Stimulated activated CD8-positive, alpha-beta memory T cell treated with anti-CD3 and anti-CD28 coated beads, Interleukin-4, amount 100 ng/mL, for 1 hour (primary cell): ENCODE results near the gene HOXB3.

Experiments
- DNase-seq, 2 donors: peaks; one replicate each; pipeline ENCODE4 v3.0.0-alpha.2; 2020; ENCODE audit warnings: low read depth in 2 of 2, low spot score in 1 of 2

HOXB3 gene

GRCh38 chr17:48506246-48506645 lies 83.8 kb downstream of the HOXB3 start:
- DNase-seq, result no peak

GRCh38 chr17:48505788-48506187 lies 84.3 kb downstream of the HOXB3 start:
- no peak for DNase-seq

GRCh38 chr17:48504953-48505352 lies 85.1 kb downstream of the HOXB3 start:
- DNase-seq, result no peak

GRCh38 chr17:48503747-48504146 lies 86.3 kb downstream of the HOXB3 start:
- no peak for DNase-seq

- no peak for DNase-seq
Measured at GRCh38 chr17:48502901-48503300, 87.1 kb downstream of the HOXB3 start.

GRCh38 chr17:48502312-48502711 lies 87.7 kb downstream of the HOXB3 start:
- no peak for DNase-seq

GRCh38 chr17:48500435-48501426 lies 89.3 kb downstream of the HOXB3 start:
- no peak for DNase-seq

GRCh38 chr17:48499735-48500434 lies 90.2 kb downstream of the HOXB3 start:
- no peak for DNase-seq

- no peak for DNase-seq
Measured at GRCh38 chr17:48499248-48499647, 90.8 kb downstream of the HOXB3 start.
